Testis (tissue), 2 donors: ENCODE measurements around the gene CYBA.

ENCODE experiments used
- CTCF ChIP-seq, 3 experiments: fragments of 450-650 bp in 2 of 3; fragments of 200-600 bp in 1 of 3; sonication (generic) in 1 of 3; IDR thresholded peaks; one replicate each; pipeline ENCODE4 v1.5.1; 2016 to 2019; ENCODE audit warnings: antibody characterized with exemption in 3 of 3, mild to moderate bottlenecking in 2 of 3, moderate library complexity in 1 of 3
- POLR2A ChIP-seq: fragments of 450-650 bp; IDR thresholded peaks from one replicate; pipeline ENCODE4 v1.6.1; 2017; ENCODE audit warnings: antibody characterized with exemption, mild to moderate bottlenecking, moderate library complexity

GRCh38 chr16:88700322-88700635 is 49.4 kb upstream of the CYBA start:
- TF ChIP-seq POLR2A (no peak), CTCF (IDR thresholded peaks at IDR 0.05) (no peak)
